RKO (cell line): Measurements from ENCODE around the gene ADH6.
A peak's percentile ranks its signal among the peaks of the same experiment; 100 is the strongest.
"Not testable (repeated sequence)": the region's sequence is repeated elsewhere in the genome, so short reads cannot be mapped to it uniquely, and the experiment has no call there.

ENCODE experiments used
- DNase-seq: peaks from one replicate; pipeline ENCODE4 v3.0.0-alpha.2; 2016; ENCODE audit warnings: low spot score

Gene ADH6

GRCh38 chr4:99219072-99219471 lies at the start of gene ADH6:
Gene ADH6 (minus strand): TSS chr4:99219246. CDS start chr4:99219152, 94 bp downstream.
- DNase-seq = no peak

GRCh38 chr4:99264927-99265326 lies 45.9 kb upstream of the ADH6 start:
- DNase-seq = no peak

GRCh38 chr4:99252746-99253145 lies 33.7 kb upstream of the ADH6 start:
- DNase-seq = no peak

- no peak for DNase-seq
Measured at GRCh38 chr4:99248714-99249113, 29.7 kb upstream of the ADH6 start.

GRCh38 chr4:99235955-99236354 lies 16.9 kb upstream of the ADH6 start:
- DNase-seq = no peak

- no peak for DNase-seq
Measured at GRCh38 chr4:99234331-99235010, 15.4 kb upstream of the ADH6 start.

GRCh38 chr4:99233397-99233796 lies 14.4 kb upstream of the ADH6 start:
- not testable (repeated sequence) for DNase-seq

- not testable (repeated sequence) for DNase-seq
Measured at GRCh38 chr4:99228706-99229105, 9.7 kb upstream of the ADH6 start.

- DNase-seq = not testable (repeated sequence)
Measured at GRCh38 chr4:99227646-99228045, 8.6 kb upstream of the ADH6 start.

GRCh38 chr4:99221980-99222379 lies 2.9 kb upstream of the ADH6 start:
- DNase-seq = no peak

GRCh38 chr4:99219479-99219878 lies 433 bp upstream of the ADH6 start:
- DNase-seq = no peak

GRCh38 chr4:99215521-99215920 lies 3.5 kb downstream of the ADH6 start:
- DNase-seq = no peak

GRCh38 chr4:99210789-99211188 lies 8.3 kb downstream of the ADH6 start:
- DNase-seq = no peak

- no peak for DNase-seq
Measured at GRCh38 chr4:99209671-99210070, 9.4 kb downstream of the ADH6 start.

GRCh38 chr4:99208719-99209075 lies 10.3 kb downstream of the ADH6 start:
- DNase-seq = no peak

GRCh38 chr4:99207911-99208718 lies 10.9 kb downstream of the ADH6 start:
- DNase-seq = no peak

GRCh38 chr4:99207069-99207743 lies 11.8 kb downstream of the ADH6 start:
- DNase-seq = no peak

GRCh38 chr4:99205153-99205979 lies 13.7 kb downstream of the ADH6 start:
- DNase-seq = no peak

- DNase-seq = no peak
Measured at GRCh38 chr4:99202536-99202935, 16.5 kb downstream of the ADH6 start.

GRCh38 chr4:99202094-99202493 lies 17.0 kb downstream of the ADH6 start:
- DNase-seq = no peak

GRCh38 chr4:99201690-99202089 lies 17.4 kb downstream of the ADH6 start:
- peak; percentile 20 for DNase-seq

GRCh38 chr4:99200138-99200537 lies 18.9 kb downstream of the ADH6 start:
- DNase-seq = no peak
